Adrenal gland (tissue), 5 donors: ENCODE results near the gene YJEFN3.

ENCODE experiments used
- CTCF ChIP-seq, 6 experiments: fragments of 450-650 bp in 4 of 6; fragments of 200-600 bp in 2 of 6; sonication (generic) in 1 of 6; IDR thresholded peaks; 1 replicate in 5 of 6; 2 replicates in 1 of 6; pipeline versions ENCODE4 v1.5.1 to v1.8.0; 2016 to 2021; ENCODE audit warnings: antibody characterized with exemption in 6 of 6, mild to moderate bottlenecking in 2 of 6, moderate library complexity in 1 of 6
- POLR2A ChIP-seq, 2 donors: fragments of 450-650 bp; IDR thresholded peaks; one replicate each; pipeline ENCODE4 v1.6.1; 2017; ENCODE audit warnings: antibody characterized with exemption in 2 of 2, mild to moderate bottlenecking in 2 of 2, moderate library complexity in 1 of 2
- donor health status: DM: no; HTN: no; CAD: no.

GRCh38 chr19:19561946-19562664 lies 33.4 kb downstream of the YJEFN3 start:
- TF ChIP-seq CTCF (IDR thresholded peaks at IDR 0.05), result no peak
- TF ChIP-seq POLR2A (IDR thresholded peaks at IDR 0.05), result no peak
